ENCODE measurements around the gene SIX4. TPM values are rescaled to one million over a fixed set of nuclear protein-coding genes. Genes with fewer than 3 reads are reported as not detected.
A peak's percentile ranks its signal among the peaks of the same experiment; 100 is the strongest.

SIX4 gene
- total RNA-seq, 1 experiment from 2014 or later = 26.5 TPM

GRCh38 chr14:60757567-60758002 is 33.4 kb upstream of the SIX4 start:
- H3T11ph ChIP-seq (ENCODE audit: low read length) = no peak overlapping the region
- H3K27me3 ChIP-seq (ENCODE audit: insufficient read depth, low read length) = no peaks in the 10 kb centered on the region
- H3K36me3 Mint-ChIP-seq (ENCODE audit: insufficient read depth in 1 of 3, low read depth in 3 of 3) = no peaks in the 10 kb centered on the region; a peak in 1 of 7 replicates
- H3K4me1 ChIP-seq (ENCODE audit: insufficient read depth, low read length) = peaks cover 3% of the 10 kb centered on the region; the same call in 1 of the 2 replicates
- H4K5ac ChIP-seq (ENCODE audit: insufficient read length, low read depth, low read length) = no peak overlapping the region
- H4K8ac ChIP-seq (replicated peaks; ENCODE audit: insufficient read length, low read depth, low read length) = no peak overlapping the region
- no peak overlapping the region for H2BK20ac ChIP-seq (ENCODE audit: low read depth, low read length, poor library complexity, severe bottlenecking)
- TF ChIP-seq CTCF (conservative IDR thresholded peaks at IDR 0.05) = no peak
- H3K27ac Mint-ChIP-seq = peak overlapping the region in 2 of 3 experiments; percentile 24 to 93; a peak in 4 of 7 replicates
- H4K20me1 ChIP-seq (ENCODE audit: control insufficient read depth, insufficient read depth, insufficient read length) = no peaks in the 10 kb centered on the region
- no peaks in the 10 kb centered on the region for H3K79me1 ChIP-seq (ENCODE audit: insufficient read depth, low read depth, low read length, poor library complexity, severe bottlenecking)
- no peak overlapping the region for H3K14ac ChIP-seq (ENCODE audit: insufficient read depth, low read length)
- H3K23me2 ChIP-seq (ENCODE audit: insufficient read length, low read depth, low read length, poor library complexity, severe bottlenecking) = no peaks in the 10 kb centered on the region
- WGBS (ENCODE audit: extremely low coverage, insufficient read length, low lambda C conversion rate) = no CpG with 5 or more reads among the region's 1 CpG
- H3K23ac ChIP-seq (ENCODE audit: insufficient read length, low read depth, low read length) = no peak overlapping the region
- H3K9me3 Mint-ChIP-seq = no peaks in the 10 kb centered on the region
- no peak overlapping the region for H3K4me3 Mint-ChIP-seq
- no peak overlapping the region for H2BK120ac ChIP-seq (ENCODE audit: low read depth, low read length, poor library complexity, severe bottlenecking)
- no peak overlapping the region for H2AK5ac ChIP-seq (ENCODE audit: insufficient read length, low read length)
- H3K27ac ChIP-seq (ENCODE audit: insufficient read length, low read depth, low read length) = no peak overlapping the region
- no peak overlapping the region for H2BK15ac ChIP-seq (ENCODE audit: low read depth, low read length)
- H2BK12ac ChIP-seq (ENCODE audit: insufficient read length, low read depth, low read length) = no peak overlapping the region
- peaks cover 61 to 67% of the 10 kb centered on the region in 2 experiments for H3K4me1 Mint-ChIP-seq
- no peak overlapping the region for H3K4ac ChIP-seq (ENCODE audit: low read depth, low read length)
- H3K9ac ChIP-seq (ENCODE audit: extremely low read depth, insufficient read length, low read length) = no peak overlapping the region
- no peak for DNase-seq
- no peak overlapping the region for H3K4me2 ChIP-seq (ENCODE audit: insufficient read depth, insufficient read length, low read length)
- H4K91ac ChIP-seq (ENCODE audit: insufficient read length, low read depth, low read length) = no peak overlapping the region
- H3K56ac ChIP-seq (ENCODE audit: insufficient read length, low read depth, low read length) = no peak overlapping the region
- H2AFZ ChIP-seq (ENCODE audit: low read length) = no peak overlapping the region
- H3K27me3 Mint-ChIP-seq (ENCODE audit: low read depth) = no peaks in the 10 kb centered on the region
- no peak overlapping the region for H2BK5ac ChIP-seq (ENCODE audit: insufficient read length, low read length)
- H3K18ac ChIP-seq (ENCODE audit: insufficient read length, low read depth, low read length) = no peak overlapping the region
- peaks cover 4% of the 10 kb centered on the region; the same call in 1 of the 2 replicates for H3K79me2 ChIP-seq (ENCODE audit: insufficient read depth, low read length)
- no peaks in the 10 kb centered on the region for H3K9me3 ChIP-seq (ENCODE audit: control insufficient read depth, low read depth, low read length)
